Right ventricle myocardium inferior (tissue), 1 donor: ENCODE results near the gene NUPR1. TPM values are rescaled to one million over a fixed set of nuclear protein-coding genes. Genes with fewer than 3 reads are reported as not detected.
"Not testable (repeated sequence)": the region's sequence is repeated elsewhere in the genome, so short reads cannot be mapped to it uniquely, and the experiment has no call there.

Experiments
- ATAC-seq: fragments of 200-7000 bp; cut with Tn5 transposase; one replicate; pipeline ENCODE4 v1.9.1; 2020; ENCODE audit warnings: mild to moderate bottlenecking, moderate library complexity
- DNase-seq: peaks from one replicate; pipeline ENCODE4 v3.0.0; 2021; ENCODE audit errors: missing footprints
- intact Hi-C: fragments of 100-400 bp; cut with DNase I; formaldehyde crosslinking; loops from one replicate; pipeline ENCODE4 v1.11.0; 2022
- total RNA-seq: library from RNA; stranded (reverse); fragmentation: NEBNext Ultra II Directional; extraction: Animal tissue kit (Norgen Biotek cat#: 25700); gene quantifications from one replicate; pipeline ENCODE4 v1.2.1, GENCODE V29; 2021
- donor health status: DM: no; HTN: yes; CAD: no; lungs with severe emphysema.

The NUPR1 gene
- total RNA-seq, 1 donor from 2014 or later, result 49.6 TPM

DNA sequence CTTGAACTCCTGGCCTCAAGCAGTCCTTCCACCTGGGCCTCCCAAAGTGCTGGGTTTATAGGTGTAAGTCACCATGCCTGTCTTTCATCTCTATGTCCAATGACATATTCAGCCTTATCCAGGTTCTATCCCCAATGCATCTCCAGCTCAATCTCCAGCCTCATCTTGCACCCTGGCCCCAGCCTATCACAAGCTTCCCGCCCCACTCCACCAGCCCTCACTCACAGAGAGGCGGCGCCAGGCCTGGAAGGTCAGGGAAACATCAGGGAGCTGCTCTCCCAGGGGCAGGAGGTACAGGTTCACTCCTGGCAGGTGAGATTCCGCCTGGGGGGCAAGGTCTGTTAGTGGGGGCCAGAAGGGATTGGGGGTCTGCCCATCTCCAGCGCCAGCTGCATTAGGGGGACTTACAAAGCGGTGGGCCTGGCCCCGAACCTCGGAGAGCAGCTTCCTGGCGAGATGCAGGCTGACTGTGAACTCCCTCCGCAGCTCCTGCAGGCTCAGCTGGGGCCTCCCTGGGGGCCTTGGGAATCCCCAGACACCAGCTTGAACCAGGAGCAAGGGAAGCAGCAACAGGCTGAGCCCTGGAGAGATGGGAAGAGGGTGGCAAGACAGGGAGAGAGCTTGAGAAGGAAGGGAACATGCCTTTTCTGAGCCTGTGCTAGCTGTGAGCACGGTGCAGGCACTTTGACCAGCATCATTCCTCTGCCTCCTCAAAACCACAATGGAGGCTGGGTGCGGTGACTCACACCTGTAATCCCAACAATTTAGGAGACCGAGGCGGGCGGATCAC is 35.1 kb downstream of the NUPR1 start:
- ATAC-seq (no peak), DNase-seq (no peak)
- intact Hi-C loops, result no loop called here

- intact Hi-C loops, result no loop called here
- DNase-seq (no peak), ATAC-seq (no peak)
Observed at GRCh38 chr16:28502290-28502689, 36.5 kb downstream of the NUPR1 start.

DNA sequence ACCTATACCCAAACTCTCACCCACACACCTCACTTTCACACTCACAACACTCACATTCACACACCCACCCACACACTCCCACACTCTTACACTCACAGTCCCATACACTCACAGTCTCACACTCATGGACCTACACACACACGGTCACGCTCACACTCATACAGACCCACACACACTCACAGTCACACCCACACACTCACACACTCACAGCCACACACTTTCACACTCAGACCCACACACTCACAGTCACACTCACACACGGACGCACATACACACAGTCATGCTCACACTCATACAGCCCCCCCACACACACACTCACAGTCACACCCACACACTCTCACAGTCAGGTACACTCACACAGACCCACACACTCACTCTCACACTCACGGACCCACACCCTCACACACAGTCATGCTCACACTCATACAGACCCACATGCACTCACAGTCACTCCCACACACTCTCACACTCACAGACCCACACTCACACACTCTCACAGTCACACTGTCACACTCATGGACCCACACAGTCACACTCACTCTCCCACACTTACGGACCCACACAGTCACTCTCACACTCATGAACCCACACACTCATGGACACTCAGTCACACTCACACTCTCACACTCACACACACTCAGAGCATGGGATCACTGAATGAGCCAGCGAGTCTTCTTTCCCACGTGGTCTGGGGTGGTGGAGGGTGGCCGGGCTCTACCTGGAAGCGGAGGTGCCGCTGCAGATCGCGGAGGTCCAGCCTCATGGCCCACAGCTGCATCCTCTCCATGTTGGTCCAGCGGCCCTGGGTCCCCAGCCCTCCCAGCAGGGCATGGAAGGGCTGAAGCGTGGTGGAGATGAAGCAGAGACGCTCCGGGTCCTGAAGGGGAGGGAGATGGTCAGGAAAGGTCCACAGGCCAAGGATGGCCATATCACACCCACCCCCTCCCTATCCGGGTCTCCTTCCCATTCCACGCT is 37.2 kb downstream of the NUPR1 start:
- DNase-seq (no peak), ATAC-seq (no peak)
- intact Hi-C loops, result no loop called here

DNA sequence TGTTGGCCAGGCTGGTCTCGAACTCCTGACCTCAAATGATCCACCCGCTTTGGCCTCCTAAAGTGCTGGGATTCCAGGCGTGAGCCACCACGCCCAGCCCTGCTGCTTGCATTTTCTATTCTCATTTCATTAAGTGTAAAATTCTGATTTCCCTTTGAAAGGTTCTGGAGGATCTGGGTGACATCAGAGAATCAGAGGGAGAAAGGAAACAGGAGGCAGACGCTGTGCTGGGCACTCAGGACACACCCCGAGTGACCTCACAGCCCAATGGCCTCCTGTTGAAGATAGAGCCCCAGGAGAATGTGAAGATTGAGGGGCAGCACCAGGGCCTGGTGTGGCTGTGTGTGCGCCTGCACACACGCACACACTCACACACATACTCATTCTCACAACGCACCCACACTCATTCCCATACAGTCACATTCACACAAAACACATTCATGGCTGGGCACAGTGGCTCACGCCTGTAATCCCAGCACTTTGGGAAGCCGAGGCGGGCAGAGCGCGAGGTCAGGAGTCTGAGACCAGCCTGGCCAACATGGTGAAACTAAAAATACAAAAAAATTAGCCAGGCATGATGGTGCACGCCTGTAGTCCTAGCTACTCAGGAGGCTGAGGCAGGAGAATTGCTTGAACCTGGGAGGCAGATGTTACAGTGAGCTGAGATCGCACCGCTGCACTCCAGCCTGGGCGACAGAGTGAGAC is 38.1 kb downstream of the NUPR1 start:
- ATAC-seq, intact Hi-C loops, DNase-seq: not testable (repeated sequence)

DNA sequence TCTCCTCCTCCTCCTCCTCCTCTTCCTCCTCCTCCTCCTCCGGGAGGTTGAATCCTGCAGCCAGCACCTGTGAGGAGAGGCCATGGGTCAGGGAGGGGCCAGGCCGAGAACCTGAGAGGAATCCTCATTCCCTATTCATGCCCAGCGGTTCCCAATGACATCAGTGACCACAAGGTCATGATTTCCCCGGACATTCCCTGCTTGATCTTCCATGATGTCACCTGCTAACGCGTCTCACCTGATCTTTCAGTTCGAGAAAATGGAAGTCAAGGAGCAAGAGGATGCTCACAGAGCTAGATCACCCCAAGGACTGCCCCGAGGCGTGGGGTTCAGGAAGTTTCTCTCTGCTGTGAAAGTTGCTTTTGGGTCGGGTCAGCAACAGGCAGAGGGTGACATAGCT is 38.9 kb downstream of the NUPR1 start:
- ATAC-seq (no peak), DNase-seq (peak; percentile 14)
- intact Hi-C loops, result loop anchor here (10.0 kb wide), 2 partner anchors 55 to 345 kb away; partner anchors contain the start of genes SGF29 and TUFM

- ATAC-seq (no peak), DNase-seq (no peak)
- intact Hi-C loops, result loop anchor here (10.0 kb wide), 2 partner anchors 56 to 346 kb away; partner anchors contain the start of genes SGF29 and TUFM
Observed at GRCh38 chr16:28498666-28499381, 40.0 kb downstream of the NUPR1 start.

DNA sequence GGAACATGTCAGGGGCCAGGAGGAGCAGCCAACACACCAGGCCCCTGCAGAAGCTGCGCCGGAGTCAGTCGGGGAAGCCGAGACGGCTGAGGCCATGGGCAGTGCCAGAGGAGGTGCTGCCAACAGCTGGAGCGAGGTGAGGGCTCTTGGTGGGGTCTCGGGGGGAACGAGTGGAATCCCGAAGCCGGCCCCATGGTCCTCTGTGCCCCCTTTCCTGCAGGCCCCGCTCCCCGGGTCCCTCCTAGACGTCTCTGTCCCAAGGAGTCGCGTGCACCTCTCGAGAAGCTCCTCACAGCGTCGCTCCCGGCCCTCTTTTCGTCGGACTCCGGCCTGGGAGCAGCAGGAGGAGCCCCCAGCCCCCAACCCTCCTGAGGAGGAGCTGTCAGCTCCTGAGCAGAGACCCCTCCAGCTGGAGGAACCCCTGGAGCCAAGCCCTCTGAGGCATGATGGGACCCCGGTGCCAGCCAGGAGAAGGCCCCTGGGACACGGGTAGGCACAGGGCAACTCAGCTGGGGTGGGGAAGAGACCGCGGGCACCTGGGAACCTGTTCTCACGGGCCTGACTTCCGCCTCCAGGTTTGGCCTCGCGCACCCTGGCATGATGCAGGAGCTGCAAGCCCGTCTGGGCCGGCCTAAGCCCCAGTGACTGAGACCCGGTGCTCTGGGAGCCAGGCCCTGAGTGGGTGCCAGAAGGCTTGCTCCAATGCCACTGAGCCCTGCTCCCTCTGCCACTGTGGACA is 40.7 kb downstream of the NUPR1 start:
- DNase-seq, result peak; percentile 48
- ATAC-seq, result no peak
- intact Hi-C loops, result loop anchor here (10.0 kb wide), 2 partner anchors 57 to 347 kb away; partner anchors contain the start of genes SGF29 and TUFM

DNA sequence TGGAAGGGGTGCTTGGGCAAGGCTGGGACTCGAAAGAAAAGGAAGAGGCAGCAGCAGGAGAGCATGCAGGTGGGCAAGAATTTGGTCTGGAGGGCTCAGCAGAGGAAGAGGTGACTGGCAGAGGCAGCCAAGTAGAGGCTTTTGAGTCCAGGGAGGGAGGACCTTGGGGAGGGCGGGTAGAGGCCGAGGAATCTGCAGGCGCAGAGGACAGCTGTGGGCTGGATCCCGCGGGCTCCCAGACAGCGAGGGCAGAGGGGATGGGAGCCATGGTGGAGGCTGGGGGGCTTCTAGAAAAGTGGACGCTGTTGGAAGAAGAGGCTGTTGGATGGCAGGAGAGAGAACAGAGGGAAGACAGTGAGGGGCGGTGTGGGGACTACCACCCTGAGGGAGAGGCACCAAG is 41.4 kb downstream of the NUPR1 start:
- ATAC-seq (no peak), DNase-seq (peak; percentile 9)
- intact Hi-C loops, result loop anchor here (10.0 kb wide), 2 partner anchors 57 to 347 kb away; partner anchors contain the start of genes SGF29 and TUFM

- ATAC-seq (no peak), DNase-seq (no peak)
- intact Hi-C loops, result loop anchor here (10.0 kb wide), 2 partner anchors 58 to 348 kb away; partner anchors contain the start of genes SGF29 and TUFM
Observed at GRCh38 chr16:28496844-28497243, 41.9 kb downstream of the NUPR1 start.

DNA sequence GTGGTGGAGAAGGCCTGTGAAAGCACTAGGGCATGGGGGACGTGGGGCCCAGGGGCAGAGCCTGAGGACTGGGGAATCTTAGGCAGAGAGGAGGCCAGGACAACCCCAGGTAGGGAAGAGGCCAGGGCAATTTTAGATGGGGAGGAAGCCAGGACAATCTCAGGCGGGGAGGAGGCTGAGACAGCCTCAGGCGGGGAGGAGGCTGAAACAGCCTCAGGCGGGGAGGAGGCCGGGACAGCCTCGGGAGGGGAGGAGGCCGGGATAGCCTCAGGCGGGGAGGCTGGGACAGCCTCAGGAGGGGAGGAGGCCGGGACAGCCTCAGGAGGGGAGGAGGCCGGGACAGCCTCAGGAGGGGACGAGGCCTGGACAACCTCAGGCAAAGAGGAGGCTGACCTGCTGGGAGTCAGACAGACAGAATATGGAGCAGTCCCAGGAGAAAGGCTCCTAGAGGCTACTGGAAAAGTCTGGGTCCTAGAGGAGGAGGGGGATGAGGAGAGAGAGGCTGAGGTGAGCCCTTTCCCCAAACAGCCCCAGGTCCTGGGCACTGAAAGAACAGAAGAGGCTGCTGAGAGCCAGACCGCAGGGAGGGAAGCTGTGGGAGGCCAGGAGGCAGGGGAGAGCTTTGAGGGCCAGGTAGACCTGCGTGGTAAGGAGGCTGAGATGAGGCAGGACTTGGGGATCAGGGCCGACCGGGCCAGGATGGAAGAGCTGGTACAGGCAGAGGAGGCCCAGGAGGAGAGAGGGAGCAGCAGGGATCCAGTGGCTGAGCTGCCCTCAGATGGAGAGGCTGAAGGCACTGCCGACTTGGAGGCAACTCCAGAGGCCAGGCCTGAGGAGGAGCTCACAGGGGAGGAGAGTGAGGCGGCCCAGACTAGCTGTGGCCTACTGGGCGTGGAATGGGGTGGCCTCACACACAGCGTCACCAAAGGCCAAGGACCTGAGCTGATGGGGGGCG is 42.7 kb downstream of the NUPR1 start:
- ATAC-seq (no peak), DNase-seq (no peak)
- intact Hi-C loops, result loop anchor here (10.0 kb wide), 2 partner anchors 59 to 349 kb away; partner anchors contain the start of genes SGF29 and TUFM

- no peak for DNase-seq
- ATAC-seq, result no peak
- intact Hi-C loops, result loop anchor here (10.0 kb wide), 2 partner anchors 60 to 350 kb away; partner anchors contain the start of genes SGF29 and TUFM
Observed at GRCh38 chr16:28495098-28495793, 43.5 kb downstream of the NUPR1 start.

DNA sequence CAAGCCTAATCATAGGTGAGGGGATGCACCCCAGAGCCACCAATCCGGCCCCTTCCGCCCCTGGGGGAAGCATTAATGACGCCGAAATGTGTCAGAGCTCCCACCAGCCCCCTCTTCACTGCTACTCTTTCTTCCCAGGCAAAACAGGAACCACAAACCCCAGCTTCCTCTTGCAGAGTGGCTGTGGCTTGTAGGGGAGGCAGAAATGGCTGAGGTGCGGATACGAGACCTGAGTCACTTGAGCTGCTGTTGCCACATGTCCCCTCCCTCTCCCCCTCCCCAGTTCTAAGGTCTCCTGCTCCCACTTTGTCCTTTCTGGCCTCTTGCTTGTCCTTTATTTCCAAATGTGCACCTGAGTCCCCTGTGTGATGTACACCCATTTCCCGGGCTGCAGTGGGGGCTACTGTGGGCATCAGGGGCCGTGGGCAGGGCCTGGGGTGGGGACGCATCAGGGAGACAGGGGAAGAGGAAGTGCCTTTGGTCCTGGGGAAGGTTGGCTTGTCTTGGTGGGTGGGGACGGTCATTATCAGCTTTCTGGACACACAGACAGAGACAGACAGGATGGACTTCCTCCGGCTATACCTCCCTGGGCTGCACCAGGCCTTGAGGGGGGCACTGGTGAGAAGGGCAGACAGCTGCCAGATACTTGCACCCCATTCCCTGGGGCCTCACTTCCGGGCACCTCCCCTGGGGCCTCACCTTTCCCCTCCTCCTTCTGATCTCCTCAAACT is 44.5 kb downstream of the NUPR1 start, which contains the start of gene APOBR:
APOBR (plus strand) TSS at position 523 of the 731 bp plus-strand sequence; CDS start at position 562, 39 bp downstream.
- ATAC-seq (peak; percentile 8), DNase-seq (peak; percentile 81)
- intact Hi-C loops, result loop anchor here (5.0 to 10.0 kb wide), 3 partner anchors 61 to 351 kb away; partner anchors contain the start of genes SGF29 and TUFM

- ATAC-seq, result no peak
- intact Hi-C loops, result loop anchor here (5.0 to 10.0 kb wide), 3 partner anchors 62 to 352 kb away; partner anchors contain the start of genes SGF29 and TUFM
- DNase-seq, result no peak
Observed at GRCh38 chr16:28492511-28492910, 46.3 kb downstream of the NUPR1 start.

DNA sequence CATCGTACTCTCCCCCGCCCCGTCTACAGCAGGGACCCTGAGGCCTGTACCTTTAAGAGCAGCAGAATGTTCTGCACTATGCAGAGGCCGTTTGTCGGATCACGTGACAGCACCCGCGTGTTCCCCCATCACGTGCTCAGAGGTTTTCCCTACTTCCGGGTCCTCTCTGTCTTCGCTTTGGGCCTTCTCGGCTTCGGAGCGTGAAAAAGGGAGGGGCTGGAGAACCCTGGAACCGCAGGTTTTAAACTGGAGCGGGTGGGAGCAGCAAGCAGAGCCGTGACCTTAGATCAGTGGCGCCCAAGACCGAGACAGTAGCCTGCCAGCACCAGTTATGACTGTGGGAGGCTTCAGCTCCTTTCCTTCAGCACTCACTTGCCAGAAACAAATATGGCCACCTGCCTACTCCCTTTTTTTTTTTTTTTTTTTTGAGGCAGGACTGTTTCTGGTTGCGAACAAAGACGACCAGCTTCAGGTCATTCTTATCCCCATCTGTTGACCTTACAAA is 46.8 kb downstream of the NUPR1 start, which contains the start of gene CLN3:
CLN3 (minus strand) TSS at position 105 of the 505 bp plus-strand sequence. CDS start 315 bp downstream, outside the sequence.
- DNase-seq, result peak; percentile 94
- intact Hi-C loops, result loop anchor here (5.0 to 10.0 kb wide), 3 partner anchors 63 to 353 kb away; partner anchors contain the start of genes SGF29 and TUFM
- ATAC-seq, result peak; percentile 98
